H1 (cell line): Measurements from ENCODE around the gene COPA. TPM values are rescaled to one million over a fixed set of nuclear protein-coding genes. Genes with fewer than 3 reads are reported as not detected.

Experiments used
- CTCF ChIA-PET: fragments of 300-600 bp; sonication (Branson Sonifier 250); formaldehyde crosslinking; loops from one replicate; lab custom pipeline; 2021; ENCODE audit not compliant: partially characterized antibody; lab: Charles Lee
- POLR2A ChIA-PET: fragments of 300-600 bp; sonication (Branson Sonifier 250); formaldehyde crosslinking; loops from one replicate; lab custom pipeline; 2021; ENCODE audit warnings: inconsistent platforms; ENCODE audit not compliant: partially characterized antibody; lab: Charles Lee
- DNase-seq, 2 experiments: peaks; one replicate each; pipeline versions ENCODE4 v3.0.0 to v3.0.0-alpha.2; 2010 to 2022; ENCODE audit warnings: low spot score in 2 of 2, low read depth in 1 of 2, mixed read lengths in 1 of 2
- FAIRE-seq: peaks from 2 replicates; lab custom pipeline; 2011; peaks lifted over from hg19 to GRCh38; lab: Jason Lieb, UNC
- H2AFZ ChIP-seq: 2 replicates; pipeline ENCODE4 v1.8.1; 2012; ENCODE audit warnings: low read length, inconsistent platforms
- H2AK5ac ChIP-seq: 2 replicates; pipeline ENCODE4 v1.6.1; 2013; ENCODE audit warnings: low read depth, low read length
- H2BK120ac ChIP-seq: replicated peaks from 2 replicates; pipeline ENCODE3; 2013; ENCODE audit warnings: low read depth, low read length, inconsistent platforms
- H2BK12ac ChIP-seq: 2 replicates; pipeline ENCODE4 v1.6.1; 2013; ENCODE audit warnings: low read depth, low read length
- H2BK15ac ChIP-seq: 2 replicates; pipeline ENCODE4 v1.6.1; 2013; ENCODE audit warnings: low read length
- H2BK20ac ChIP-seq: 2 replicates; pipeline ENCODE4 v1.6.1; 2013; ENCODE audit warnings: low read length
- H2BK5ac ChIP-seq: 2 replicates; pipeline ENCODE4 v1.6.1; 2013; ENCODE audit warnings: low read depth, low read length
- H3K14ac ChIP-seq: 2 replicates; pipeline ENCODE4 v1.6.1; 2013; ENCODE audit warnings: inconsistent platforms; ENCODE audit not compliant: insufficient read length
- H3K18ac ChIP-seq: 2 replicates; pipeline ENCODE4 v1.6.1; 2013; ENCODE audit warnings: low read length; ENCODE audit errors: extremely low read depth
- H3K23ac ChIP-seq: 2 replicates; pipeline ENCODE4 v1.6.1; 2013; ENCODE audit warnings: inconsistent platforms; ENCODE audit not compliant: insufficient read length
- H3K23me2 ChIP-seq: 2 replicates; pipeline ENCODE4 v1.6.1; 2013; ENCODE audit warnings: low read depth, low read length
- H3K27ac ChIP-seq: 2 replicates; pipeline ENCODE4 v1.6.1; 2011; ENCODE audit warnings: low read depth, low read length, inconsistent platforms
- H3K27me3 ChIP-seq, 4 experiments: replicated peaks in 1 of 4; 1 replicate in 1 of 4; 2 replicates in 3 of 4; pipeline versions ENCODE4 v1.6.1 to v1.8.1; 2011 to 2013; ENCODE audit warnings: low read length in 3 of 4, mild to moderate bottlenecking in 3 of 4, inconsistent platforms in 2 of 4, mixed read lengths in 2 of 4, moderate library complexity in 1 of 4; ENCODE audit not compliant: control insufficient read depth in 3 of 4, insufficient read depth in 3 of 4; ENCODE audit errors: extremely low read depth in 1 of 4
- H3K36me3 ChIP-seq, 4 experiments: 2 replicates each; pipeline versions ENCODE4 v1.6.1 to v1.8.1; 2011 to 2013; ENCODE audit warnings: mild to moderate bottlenecking in 4 of 4, low read length in 3 of 4, moderate library complexity in 2 of 4, control low read depth in 1 of 4, inconsistent platforms in 1 of 4; ENCODE audit not compliant: insufficient read depth in 4 of 4, control insufficient read depth in 2 of 4
- H3K4ac ChIP-seq: replicated peaks from 2 replicates; pipeline ENCODE3; 2013; ENCODE audit warnings: low read length, low read depth, mixed read lengths, inconsistent platforms; ENCODE audit not compliant: insufficient read length
- H3K4me1 ChIP-seq, 4 experiments: replicated peaks in 1 of 4; 1 replicate in 1 of 4; 2 replicates in 3 of 4; pipeline versions ENCODE4 v1.6.1 to v1.8.1; 2011 to 2013; ENCODE audit warnings: low read length in 3 of 4, inconsistent platforms in 2 of 4, mixed read lengths in 1 of 4; ENCODE audit not compliant: insufficient read depth in 4 of 4, control insufficient read depth in 3 of 4
- H3K4me2 ChIP-seq, 2 experiments: 2 replicates each; pipeline versions ENCODE4 v1.6.1 to v1.8.1; 2011 to 2013; ENCODE audit warnings: low read depth in 2 of 2, low read length in 2 of 2, control low read depth in 1 of 2, inconsistent platforms in 1 of 2, mild to moderate bottlenecking in 1 of 2; ENCODE audit not compliant: insufficient read depth in 1 of 2
- H3K4me3 ChIP-seq, 4 experiments: fragments of 200-600, 300-600 bp in 1 of 4; sonication (generic), shearing (Covaris generic), sonication (Bioruptor Twin) in 1 of 4; 2 replicates each; pipeline versions ENCODE4 v1.5.1 to v1.8.1; 2011 to 2016; ENCODE audit warnings: low read length in 4 of 4, low read depth in 3 of 4, control low read depth in 2 of 4, inconsistent platforms in 2 of 4, mild to moderate bottlenecking in 2 of 4, mixed read lengths in 1 of 4, moderate library complexity in 1 of 4; ENCODE audit not compliant: insufficient read depth in 2 of 4; ENCODE audit errors: extremely low read depth in 1 of 4
- H3K56ac ChIP-seq: replicated peaks from 2 replicates; pipeline ENCODE3; 2013; ENCODE audit warnings: low read depth, mild to moderate bottlenecking, mixed read lengths, low read length, inconsistent platforms; ENCODE audit not compliant: insufficient read length
- H3K79me1 ChIP-seq: 2 replicates; pipeline ENCODE4 v1.6.1; 2013; ENCODE audit warnings: low read depth, low read length, control low read depth
- H3K79me2 ChIP-seq, 2 experiments: 2 replicates each; pipeline versions ENCODE4 v1.6.1 to v1.8.1; 2012 to 2013; ENCODE audit warnings: low read length in 2 of 2, mild to moderate bottlenecking in 2 of 2, inconsistent platforms in 1 of 2; ENCODE audit not compliant: insufficient read depth in 2 of 2, control insufficient read depth in 1 of 2
- H3K9ac ChIP-seq, 4 experiments: replicated peaks in 1 of 4; 1 replicate in 1 of 4; 2 replicates in 3 of 4; pipeline versions ENCODE4 v1.6.1 to v1.8.1; 2011 to 2013; ENCODE audit warnings: low read depth in 3 of 4, low read length in 3 of 4, control low read depth in 2 of 4, mild to moderate bottlenecking in 2 of 4, moderate library complexity in 2 of 4, inconsistent platforms in 1 of 4; ENCODE audit errors: extremely low read depth in 1 of 4
- H3K9me3 ChIP-seq, 2 experiments: 2 replicates each; pipeline versions ENCODE4 v1.6.1 to v1.8.1; 2012 to 2013; ENCODE audit warnings: mild to moderate bottlenecking in 2 of 2, moderate library complexity in 2 of 2, control low read depth in 1 of 2, inconsistent platforms in 1 of 2, low read depth in 1 of 2, low read length in 1 of 2, mixed read lengths in 1 of 2; ENCODE audit not compliant: insufficient read depth in 2 of 2
- H4K20me1 ChIP-seq, 2 experiments: replicated peaks in 1 of 2; 2 replicates each; pipeline versions ENCODE3 to v1.8.1; 2011 to 2013; ENCODE audit warnings: inconsistent platforms in 2 of 2, low read length in 2 of 2, mild to moderate bottlenecking in 1 of 2; ENCODE audit not compliant: insufficient read depth in 2 of 2, control insufficient read depth in 1 of 2
- H4K5ac ChIP-seq: 2 replicates; pipeline ENCODE4 v1.6.1; 2013; ENCODE audit warnings: low read length, low read depth, mixed read lengths, inconsistent platforms; ENCODE audit not compliant: insufficient read length
- H4K8ac ChIP-seq: 2 replicates; pipeline ENCODE4 v1.8.0; 2013; ENCODE audit warnings: mild to moderate bottlenecking, moderate library complexity, low read length, inconsistent platforms; ENCODE audit not compliant: insufficient read depth; ENCODE audit errors: extremely low read depth
- H4K91ac ChIP-seq: replicated peaks from 2 replicates; pipeline ENCODE3; 2013; ENCODE audit warnings: low read length, mixed read lengths, inconsistent platforms; ENCODE audit not compliant: insufficient read length
- HDAC2 ChIP-seq, 2 experiments: fragments of 300-600 bp in 1 of 2; sonication (generic) in 1 of 2; IDR thresholded peaks; 2 replicates each; pipeline ENCODE4 v1.6.1; 2011 to 2012; ENCODE audit warnings: low read depth in 2 of 2, low read length in 2 of 2, mild to moderate bottlenecking in 2 of 2, moderate library complexity in 2 of 2, borderline replicate concordance in 1 of 2, inconsistent platforms in 1 of 2
- RNF2 ChIP-seq: fragments of 200-900, 300-1000 bp; sonication (generic); IDR thresholded peaks from 2 replicates; pipeline ENCODE4 v1.7.1; 2016; ENCODE audit warnings: borderline replicate concordance, low read depth, mild to moderate bottlenecking, antibody characterized with exemption, low read length; ENCODE audit not compliant: poor library complexity, severe bottlenecking; ENCODE audit errors: missing control alignments
- RXRA ChIP-seq: IDR thresholded peaks from 2 replicates; pipeline ENCODE4 v1.6.1; 2011; ENCODE audit warnings: low read depth, mild to moderate bottlenecking, low read length, moderate library complexity; ENCODE audit not compliant: insufficient read depth
- WGBS, 2 experiments: shearing (Covaris generic) in 1 of 2; methylation state at CpG; one replicate each; pipeline versions ENCODE4 v1.1.6 to v1.1.7; 2013 to 2015; ENCODE audit warnings: low lambda C conversion rate in 2 of 2, mixed read lengths in 2 of 2, inconsistent platforms in 1 of 2, low coverage in 1 of 2, missing lambda C conversion rate in 1 of 2; ENCODE audit not compliant: insufficient replicate concordance in 2 of 2, insufficient coverage in 1 of 2, insufficient read length in 1 of 2; ENCODE audit errors: extremely low coverage in 1 of 2, missing lambda C conversion rate in 1 of 2; 5-methylcytosine and 5-hydroxymethylcytosine counted together
- polyA plus RNA-seq, 7 experiments: library from polyadenylated mRNA; depleted of rRNA in 3 of 7; stranded (reverse) in 5 of 7; unstranded in 2 of 7; fragments of >200 nt in 5 of 7; fragments of 200-250 nt in 2 of 7; gene quantifications; 1 replicate in 5 of 7; 2 replicates in 1 of 7; 4 replicates in 1 of 7; pipeline versions ENCODE4 v1.2.1 to v1.2.3, GENCODE V29; 2011 to 2013; ENCODE audit warnings: missing spikeins in 2 of 7, mixed read lengths in 2 of 7
- total RNA-seq: library from RNA; stranded (reverse); fragmentation: NEBNext Ultra II Directional; extraction: Animal tissue kit (Norgen Biotek cat#: 25700); gene quantifications from 2 replicates; pipeline ENCODE4 v1.2.1, GENCODE V29; 2021

COPA gene
- total and polyA plus RNA-seq, 2 of the 8 experiments (the other 6 are each of a cell fraction or from before 2014, with no cell fraction given), result 78.2 to 115 TPM

- H2BK120ac ChIP-seq, result no peak overlapping the region
- no peaks in the 10 kb centered on the region for H3K27me3 ChIP-seq
- H3K18ac ChIP-seq, result no peak overlapping the region
- H3K9ac ChIP-seq, result no peak overlapping the region
- no peak for TF ChIP-seq RNF2
- no peak for TF ChIP-seq RXRA
- TF ChIP-seq HDAC2 (IDR thresholded peaks at IDR 0.05; ENCODE audit: borderline replicate concordance in 1 of 2, low read depth in 2 of 2, low read length in 2 of 2), result no peak
- no peak overlapping the region for H2BK20ac ChIP-seq
- no peak overlapping the region for H4K5ac ChIP-seq
- no peak overlapping the region for H3K4ac ChIP-seq
- no peak overlapping the region for H3K4me3 ChIP-seq
- H3K4me1 ChIP-seq, result peaks cover 0 to 3% (median 3%) of the 10 kb centered on the region in 4 experiments; a peak in 4 of 7 replicates
- H2BK12ac ChIP-seq, result no peak overlapping the region
- peaks cover 20 to 53% (median 45%) of the 10 kb centered on the region in 4 experiments for H3K36me3 ChIP-seq
- no peak overlapping the region for H4K8ac ChIP-seq
- H3K79me1 ChIP-seq, result no peaks in the 10 kb centered on the region
- CTCF ChIA-PET, result interaction anchor here (0.6 to 26.0 kb wide), 10 partner anchors 7 to 234 kb away, joined by 3 to 683 read pairs (median 4); partner anchors contain the start of gene NHLH1
- no peak overlapping the region for H3K56ac ChIP-seq
- WGBS, 2 experiments, result 92% methylated on average over 7 of the region's 7 CpGs; no CpG with 5 or more reads in 1 of the 2 experiments
- H3K14ac ChIP-seq, result no peak overlapping the region
- POLR2A ChIA-PET, result interaction anchor here (0.9 to 17.2 kb wide), 2 partner anchors 10 to 18 kb away, joined by 3 to 244 read pairs; partner anchors contain the start of gene NHLH1
- no peak overlapping the region for H2AK5ac ChIP-seq
- H3K23me2 ChIP-seq, result no peaks in the 10 kb centered on the region
- DNase-seq, result no peak
- H3K27ac ChIP-seq, result no peak overlapping the region
- no peak overlapping the region for H2AFZ ChIP-seq
- no peak overlapping the region for H4K91ac ChIP-seq
- H4K20me1 ChIP-seq, result peaks cover 0 to 3% of the 10 kb centered on the region in 2 experiments
- FAIRE-seq, result no peak
- no peak overlapping the region for H3K23ac ChIP-seq
- no peak overlapping the region for H3K4me2 ChIP-seq
- H3K9me3 ChIP-seq, result no peaks in the 10 kb centered on the region
- H2BK5ac ChIP-seq, result no peak overlapping the region
- no peak overlapping the region for H2BK15ac ChIP-seq
- H3K79me2 ChIP-seq, result no peaks in the 10 kb centered on the region
These were observed 14.4 kb upstream of the COPA start for GRCh38 chr1:160357286-160358002.
